GM19452 (cell line): ENCODE data around the gene SEMA4F.
A peak's percentile ranks its signal among the peaks of the same experiment; 100 is the strongest.
"Not testable (repeated sequence)": the region's sequence is repeated elsewhere in the genome, so short reads cannot be mapped to it uniquely, and the experiment has no call there.

Experiments
- ATAC-seq: cut with Tn5 transposase; IDR thresholded peaks from one replicate; pipeline ENCODE4 v1.9.1; 2021; ENCODE audit not compliant: unreplicated experiment

Gene SEMA4F, protein sequence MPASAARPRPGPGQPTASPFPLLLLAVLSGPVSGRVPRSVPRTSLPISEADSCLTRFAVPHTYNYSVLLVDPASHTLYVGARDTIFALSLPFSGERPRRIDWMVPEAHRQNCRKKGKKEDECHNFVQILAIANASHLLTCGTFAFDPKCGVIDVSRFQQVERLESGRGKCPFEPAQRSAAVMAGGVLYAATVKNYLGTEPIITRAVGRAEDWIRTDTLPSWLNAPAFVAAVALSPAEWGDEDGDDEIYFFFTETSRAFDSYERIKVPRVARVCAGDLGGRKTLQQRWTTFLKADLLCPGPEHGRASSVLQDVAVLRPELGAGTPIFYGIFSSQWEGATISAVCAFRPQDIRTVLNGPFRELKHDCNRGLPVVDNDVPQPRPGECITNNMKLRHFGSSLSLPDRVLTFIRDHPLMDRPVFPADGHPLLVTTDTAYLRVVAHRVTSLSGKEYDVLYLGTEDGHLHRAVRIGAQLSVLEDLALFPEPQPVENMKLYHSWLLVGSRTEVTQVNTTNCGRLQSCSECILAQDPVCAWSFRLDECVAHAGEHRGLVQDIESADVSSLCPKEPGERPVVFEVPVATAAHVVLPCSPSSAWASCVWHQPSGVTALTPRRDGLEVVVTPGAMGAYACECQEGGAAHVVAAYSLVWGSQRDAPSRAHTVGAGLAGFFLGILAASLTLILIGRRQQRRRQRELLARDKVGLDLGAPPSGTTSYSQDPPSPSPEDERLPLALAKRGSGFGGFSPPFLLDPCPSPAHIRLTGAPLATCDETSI

GRCh38 chr2:74653985-74654882, at the start of gene SEMA4F:
Gene SEMA4F, plus strand, starts transcription at chr2:74654247. Its CDS starts 130 bp downstream, at chr2:74654377.
- ATAC-seq, result peak; percentile 100

DNA sequence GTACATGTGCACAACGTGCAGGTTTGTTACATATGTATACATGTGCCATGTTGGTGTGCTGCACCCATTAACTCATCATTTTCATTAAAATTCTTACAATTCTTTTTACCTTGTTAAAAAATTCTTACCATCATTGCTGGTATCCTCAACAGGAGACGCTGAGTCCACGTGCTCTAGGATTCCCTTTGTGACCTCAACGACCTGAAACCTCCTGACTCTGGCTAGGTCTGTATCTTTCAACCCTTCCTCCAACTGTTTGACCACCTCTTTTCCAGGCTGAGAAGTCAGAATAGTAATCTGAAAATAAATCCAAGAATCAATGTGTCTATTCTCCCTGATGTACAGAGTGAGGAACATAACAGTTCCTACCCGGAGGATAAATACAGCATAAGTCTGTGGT, 47.1 kb upstream of the SEMA4F start:
- ATAC-seq, result no peak

- ATAC-seq, result no peak
Observed at GRCh38 chr2:74617122-74617521, 36.9 kb upstream of the SEMA4F start.

- no peak for ATAC-seq
Observed at GRCh38 chr2:74618410-74619083, 35.5 kb upstream of the SEMA4F start.

- ATAC-seq, result no peak
Observed at GRCh38 chr2:74619651-74620297, 34.3 kb upstream of the SEMA4F start.

DNA sequence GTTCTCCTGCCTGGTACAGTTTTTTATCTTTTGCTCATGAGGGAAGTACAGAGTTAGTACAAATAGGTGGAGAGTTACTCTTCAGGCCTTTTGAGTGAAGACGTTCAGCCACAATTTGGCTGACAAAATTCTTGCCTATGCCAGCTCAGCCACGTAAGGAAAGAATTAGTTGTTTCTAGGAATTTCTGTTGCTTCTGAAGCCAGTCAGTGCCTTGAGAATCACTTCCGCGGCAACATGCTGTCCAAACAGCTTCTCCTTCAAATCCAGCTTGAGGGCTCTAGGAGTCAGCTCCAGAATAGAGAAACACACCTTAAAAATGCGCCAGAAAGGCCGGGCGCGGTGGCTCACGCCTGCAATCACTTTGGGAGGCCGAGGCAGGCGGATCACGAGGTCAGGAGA, 33.4 kb upstream of the SEMA4F start:
- ATAC-seq, result no peak

- no peak for ATAC-seq
Observed at GRCh38 chr2:74625658-74626425, 28.2 kb upstream of the SEMA4F start.

- ATAC-seq, result no peak
Observed at GRCh38 chr2:74628538-74629105, 25.4 kb upstream of the SEMA4F start.

DNA sequence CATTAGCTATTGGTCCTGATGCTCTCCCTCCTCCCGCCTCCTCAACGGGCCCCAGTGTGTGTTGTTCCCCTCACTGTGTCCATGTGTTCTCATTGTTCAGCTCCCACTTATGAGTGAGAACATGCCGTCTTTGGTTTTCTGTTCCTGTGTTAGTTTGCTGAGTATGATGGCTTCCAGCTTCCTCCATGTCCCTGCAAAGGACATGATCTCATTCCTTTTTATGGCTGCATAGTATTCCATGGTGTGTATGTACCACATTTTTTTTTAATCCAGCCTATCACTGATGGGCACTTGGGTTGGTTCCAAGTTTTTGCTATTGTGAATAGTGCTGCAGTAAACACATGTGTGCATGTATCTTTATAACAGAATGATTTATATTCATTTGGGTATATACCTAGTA, 23.6 kb upstream of the SEMA4F start:
- ATAC-seq, result not testable (repeated sequence)

GRCh38 chr2:74632209-74632938, 21.7 kb upstream of the SEMA4F start:
- no peak for ATAC-seq

DNA sequence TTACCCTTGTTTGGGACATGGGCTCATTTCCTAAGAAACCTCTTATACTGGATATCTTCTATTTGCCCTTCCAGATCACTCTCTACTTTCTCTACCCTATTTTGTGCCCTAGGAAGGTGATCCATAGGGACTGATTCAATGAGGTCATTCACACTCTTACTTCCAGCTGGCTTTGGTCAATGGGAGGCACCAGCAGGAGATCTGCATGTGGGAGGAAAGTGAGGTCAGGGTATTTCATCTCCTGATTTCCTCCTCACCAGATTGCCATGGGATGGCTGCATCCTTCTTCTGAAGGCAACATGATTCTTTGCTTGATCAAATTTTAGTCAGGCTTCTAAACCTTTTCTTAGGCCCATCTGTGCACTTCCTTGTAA, 21.1 kb upstream of the SEMA4F start:
- ATAC-seq, result no peak

DNA sequence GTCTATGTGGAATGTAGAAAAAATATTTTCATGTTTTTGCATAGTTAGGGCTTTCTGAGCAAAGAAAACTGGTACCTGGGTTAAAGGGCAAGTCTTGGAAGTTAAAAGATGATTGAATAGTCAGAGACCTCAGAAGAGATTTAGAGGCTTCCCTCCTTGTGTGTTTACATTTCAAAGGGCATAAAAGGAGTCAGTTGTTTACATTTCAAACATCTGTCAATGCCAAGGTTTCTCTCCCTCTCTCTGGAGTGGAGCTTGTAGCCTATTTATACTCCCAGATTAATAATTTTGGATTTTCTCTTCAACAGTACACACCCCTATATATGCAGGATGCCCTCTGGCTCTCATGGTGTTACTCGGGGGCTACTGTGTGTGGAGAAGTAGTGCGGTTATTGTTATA, 14.5 kb upstream of the SEMA4F start:
- no peak for ATAC-seq

DNA sequence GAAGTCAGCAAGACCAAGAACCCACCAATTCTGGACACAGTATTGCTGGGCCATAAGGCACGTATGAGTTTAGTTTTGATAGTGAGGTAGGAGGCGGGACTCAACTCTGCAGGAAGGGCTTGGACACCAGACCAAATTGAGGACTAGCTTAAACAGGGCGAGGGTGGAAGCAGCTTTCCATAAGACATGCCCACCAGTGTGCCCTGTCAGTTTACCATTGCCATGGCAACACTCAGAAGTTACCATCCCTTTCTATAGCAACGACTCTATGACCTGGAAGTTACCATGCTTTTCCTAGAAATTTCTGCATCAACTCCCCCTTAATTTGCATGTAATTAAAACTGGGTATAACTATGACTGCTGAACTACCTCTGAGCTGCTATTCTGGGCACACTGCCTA, 8.7 kb upstream of the SEMA4F start:
- ATAC-seq, result no peak

DNA sequence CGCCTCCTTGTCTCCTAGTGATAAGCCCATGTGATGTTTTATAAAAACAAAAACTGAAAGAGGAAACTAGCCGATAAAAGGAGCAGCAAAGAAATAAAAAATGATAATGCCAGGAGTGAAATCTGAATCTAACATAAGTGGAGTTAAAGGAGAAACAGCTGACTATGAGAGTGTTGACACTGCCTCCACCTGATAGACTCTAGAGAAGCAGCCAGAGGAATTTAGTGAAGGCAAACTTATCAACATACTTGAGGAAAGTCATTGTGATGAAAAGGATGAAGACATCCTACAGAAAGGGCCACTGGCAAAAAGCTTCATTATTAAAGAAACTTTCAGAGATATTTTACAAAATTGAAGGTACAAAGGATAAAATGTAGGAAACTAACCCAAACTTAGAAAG, 7.8 kb upstream of the SEMA4F start:
- no peak for ATAC-seq

GRCh38 chr2:74646834-74647482, 7.1 kb upstream of the SEMA4F start:
- no peak for ATAC-seq

GRCh38 chr2:74648009-74648443, 6.0 kb upstream of the SEMA4F start, which contains the start of gene M1AP:
Gene M1AP, minus strand, starts transcription at chr2:74648330. Its CDS starts 8,055 bp downstream, at chr2:74640275.
- no peak for ATAC-seq

DNA sequence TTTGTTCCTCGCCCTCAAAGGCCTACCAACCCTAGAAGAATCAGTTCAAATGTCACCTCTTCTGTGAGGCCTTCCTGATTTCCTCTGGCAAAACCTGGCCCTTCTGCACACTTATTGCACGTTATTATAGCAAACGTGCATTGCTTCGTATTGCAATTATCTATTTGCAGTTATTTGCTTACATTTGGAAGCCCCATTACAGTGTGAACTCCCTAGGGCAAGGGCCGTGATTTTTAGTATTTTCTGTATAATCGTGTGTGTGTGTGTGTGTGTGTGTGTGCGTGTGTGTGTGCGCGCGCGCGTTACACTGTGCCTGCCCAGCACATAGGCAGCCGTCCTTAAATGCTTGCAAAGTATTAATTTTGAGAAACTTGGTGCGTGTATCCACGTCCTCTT, 460 bp upstream of the SEMA4F start:
- ATAC-seq, result peak; percentile 15

GRCh38 chr2:74655579-74655978, 1.5 kb downstream of the SEMA4F start:
- no peak for ATAC-seq
